ENCODE measurements around the gene PIKFYVE.
A peak's percentile ranks its signal among the peaks of the same experiment; 100 is the strongest.

Gene PIKFYVE

DNA sequence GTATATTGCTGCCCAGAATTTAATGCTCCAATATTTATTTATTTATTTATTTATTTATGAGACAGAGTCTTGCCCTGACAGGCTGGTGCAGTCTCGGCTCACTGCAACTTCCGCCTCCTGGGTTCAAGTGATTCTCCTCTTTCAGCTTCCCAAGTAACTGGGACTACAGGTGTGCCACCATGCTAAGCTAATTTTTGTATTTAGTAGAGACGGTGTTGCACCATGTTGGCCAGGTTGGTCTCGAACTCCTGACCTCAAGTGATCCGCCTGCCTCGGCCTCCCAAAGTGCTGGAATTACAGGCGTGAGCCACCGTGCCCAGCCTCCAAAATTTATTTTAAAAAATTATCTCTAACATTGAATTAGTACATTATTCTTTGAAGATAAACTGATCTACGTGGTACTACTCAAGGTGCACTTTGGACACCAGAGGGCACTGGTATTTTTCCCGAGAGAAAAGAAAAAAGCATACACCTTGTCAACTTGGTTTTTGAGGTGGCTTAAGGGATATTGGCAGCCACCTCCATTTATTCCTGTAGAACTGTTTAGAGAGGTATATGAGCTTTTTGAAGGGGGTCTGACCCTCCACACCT is 9.8 kb upstream of the PIKFYVE start:
- TF ChIP-seq, protein P1, sequence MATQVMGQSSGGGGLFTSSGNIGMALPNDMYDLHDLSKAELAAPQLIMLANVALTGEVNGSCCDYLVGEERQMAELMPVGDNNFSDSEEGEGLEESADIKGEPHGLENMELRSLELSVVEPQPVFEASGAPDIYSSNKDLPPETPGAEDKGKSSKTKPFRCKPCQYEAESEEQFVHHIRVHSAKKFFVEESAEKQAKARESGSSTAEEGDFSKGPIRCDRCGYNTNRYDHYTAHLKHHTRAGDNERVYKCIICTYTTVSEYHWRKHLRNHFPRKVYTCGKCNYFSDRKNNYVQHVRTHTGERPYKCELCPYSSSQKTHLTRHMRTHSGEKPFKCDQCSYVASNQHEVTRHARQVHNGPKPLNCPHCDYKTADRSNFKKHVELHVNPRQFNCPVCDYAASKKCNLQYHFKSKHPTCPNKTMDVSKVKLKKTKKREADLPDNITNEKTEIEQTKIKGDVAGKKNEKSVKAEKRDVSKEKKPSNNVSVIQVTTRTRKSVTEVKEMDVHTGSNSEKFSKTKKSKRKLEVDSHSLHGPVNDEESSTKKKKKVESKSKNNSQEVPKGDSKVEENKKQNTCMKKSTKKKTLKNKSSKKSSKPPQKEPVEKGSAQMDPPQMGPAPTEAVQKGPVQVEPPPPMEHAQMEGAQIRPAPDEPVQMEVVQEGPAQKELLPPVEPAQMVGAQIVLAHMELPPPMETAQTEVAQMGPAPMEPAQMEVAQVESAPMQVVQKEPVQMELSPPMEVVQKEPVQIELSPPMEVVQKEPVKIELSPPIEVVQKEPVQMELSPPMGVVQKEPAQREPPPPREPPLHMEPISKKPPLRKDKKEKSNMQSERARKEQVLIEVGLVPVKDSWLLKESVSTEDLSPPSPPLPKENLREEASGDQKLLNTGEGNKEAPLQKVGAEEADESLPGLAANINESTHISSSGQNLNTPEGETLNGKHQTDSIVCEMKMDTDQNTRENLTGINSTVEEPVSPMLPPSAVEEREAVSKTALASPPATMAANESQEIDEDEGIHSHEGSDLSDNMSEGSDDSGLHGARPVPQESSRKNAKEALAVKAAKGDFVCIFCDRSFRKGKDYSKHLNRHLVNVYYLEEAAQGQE (IDR thresholded peaks at IDR 0.05; ENCODE audit: low read depth): no peak
- TF ChIP-seq TAF1 (IDR thresholded peaks at IDR 0.05; ENCODE audit: low read depth) (no peak), NFIC (IDR thresholded peaks at IDR 0.05) (no peak), TEAD4 (IDR thresholded peaks at IDR 0.05) (no peak)

DNA sequence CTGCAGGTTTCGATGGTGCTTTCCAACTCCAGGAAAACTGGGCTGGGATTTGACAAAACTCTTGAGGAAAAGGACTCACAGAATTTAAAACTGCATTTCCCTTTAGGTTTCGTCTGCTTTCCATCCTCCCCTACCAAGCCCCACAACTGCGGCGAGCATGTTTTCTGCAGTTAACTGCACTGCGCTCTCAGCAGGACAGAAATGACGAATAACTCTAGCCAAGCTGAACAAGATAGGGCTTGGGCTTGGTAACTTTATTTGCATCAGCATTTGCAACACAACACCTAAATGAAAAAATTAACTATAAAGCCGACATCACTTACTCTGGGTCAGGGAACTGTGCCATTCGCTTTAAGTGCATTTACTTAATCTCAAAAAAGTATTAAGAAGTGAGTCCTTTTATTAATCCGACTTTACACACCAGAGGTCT is 669 bp upstream of the PIKFYVE start:
- TF ChIP-seq ZBTB7A (IDR thresholded peaks at IDR 0.05; ENCODE audit: low read depth): peak; percentile 13; the same call in 1 of the 2 replicates
- TF ChIP-seq TAF1 (IDR thresholded peaks at IDR 0.05; ENCODE audit: low read depth): 0 out of 2 replicates have a peak, but pooled peaks have one; percentile 22
- no peak for TF ChIP-seq EP300 (IDR thresholded peaks at IDR 0.05; ENCODE audit: borderline replicate concordance)
- no peak for TF ChIP-seq TEAD4 (IDR thresholded peaks at IDR 0.05)

DNA sequence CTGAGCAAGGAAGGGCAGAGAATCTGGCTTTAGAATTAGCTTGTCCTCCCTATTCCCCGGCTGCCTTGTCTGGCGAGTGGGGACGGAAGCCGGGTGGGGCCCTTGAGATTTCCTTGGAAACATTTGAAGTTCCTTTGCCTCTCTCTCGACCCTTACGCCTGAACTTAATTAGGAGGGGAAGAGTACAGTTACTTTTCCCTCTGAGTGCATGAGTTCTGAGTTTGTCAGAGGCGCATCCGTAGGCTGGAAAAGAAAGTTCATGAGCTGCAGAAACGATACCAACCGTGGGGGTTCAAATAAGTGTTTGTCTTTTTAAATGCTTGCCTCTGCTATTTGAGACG is 468 bp downstream of the PIKFYVE start:
- TF ChIP-seq TCF12 (IDR thresholded peaks at IDR 0.05; ENCODE audit: low read depth) (no peak), CEBPB (IDR thresholded peaks at IDR 0.05) (no peak), CREB1 (IDR thresholded peaks at IDR 0.05; ENCODE audit: low read depth) (no peak), ZBTB7A (IDR thresholded peaks at IDR 0.05; ENCODE audit: low read depth) (no peak)
- TF ChIP-seq, protein P2, sequence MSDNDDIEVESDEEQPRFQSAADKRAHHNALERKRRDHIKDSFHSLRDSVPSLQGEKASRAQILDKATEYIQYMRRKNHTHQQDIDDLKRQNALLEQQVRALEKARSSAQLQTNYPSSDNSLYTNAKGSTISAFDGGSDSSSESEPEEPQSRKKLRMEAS (IDR thresholded peaks at IDR 0.05): no peak

DNA sequence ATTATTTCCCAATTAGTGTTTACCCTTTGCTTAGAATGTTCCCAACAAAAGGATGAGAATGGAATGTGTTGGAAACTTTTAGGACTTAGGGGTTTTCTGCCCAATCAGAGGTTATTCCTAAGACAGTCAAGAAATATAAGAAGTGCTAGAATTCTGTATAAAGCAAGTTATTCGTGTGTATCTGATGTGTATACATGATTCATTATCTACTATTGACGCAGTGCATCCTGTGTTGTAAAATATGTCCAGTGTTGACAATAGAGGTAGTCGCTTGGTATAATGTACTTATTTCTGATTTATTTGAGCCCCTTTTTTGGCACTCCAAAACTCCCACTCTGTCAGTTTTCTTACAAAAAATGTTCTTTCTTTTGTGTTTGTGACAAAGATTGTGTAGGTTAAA is 881 bp downstream of the PIKFYVE start:
- TF ChIP-seq, protein P1 (IDR thresholded peaks at IDR 0.05; ENCODE audit: low read depth): no peak
- TF ChIP-seq YY1 (IDR thresholded peaks at IDR 0.05; ENCODE audit: low read depth) (no peak), ZBTB7A (IDR thresholded peaks at IDR 0.05; ENCODE audit: low read depth) (no peak), TAF1 (IDR thresholded peaks at IDR 0.05; ENCODE audit: low read depth) (no peak), EGR1 (IDR thresholded peaks at IDR 0.05) (no peak), CREB1 (IDR thresholded peaks at IDR 0.05; ENCODE audit: low read depth) (no peak), FOXM1 (IDR thresholded peaks at IDR 0.05; ENCODE audit: borderline replicate concordance, low read depth) (no peak), CEBPB (IDR thresholded peaks at IDR 0.05) (no peak), RAD21 (IDR thresholded peaks at IDR 0.05; ENCODE audit: low read depth) (no peak), EP300 (IDR thresholded peaks at IDR 0.05; ENCODE audit: borderline replicate concordance) (no peak), TEAD4 (IDR thresholded peaks at IDR 0.05) (no peak), NFIC (IDR thresholded peaks at IDR 0.05) (no peak), TCF12 (IDR thresholded peaks at IDR 0.05; ENCODE audit: low read depth) (no peak)
- TF ChIP-seq, protein P3, sequence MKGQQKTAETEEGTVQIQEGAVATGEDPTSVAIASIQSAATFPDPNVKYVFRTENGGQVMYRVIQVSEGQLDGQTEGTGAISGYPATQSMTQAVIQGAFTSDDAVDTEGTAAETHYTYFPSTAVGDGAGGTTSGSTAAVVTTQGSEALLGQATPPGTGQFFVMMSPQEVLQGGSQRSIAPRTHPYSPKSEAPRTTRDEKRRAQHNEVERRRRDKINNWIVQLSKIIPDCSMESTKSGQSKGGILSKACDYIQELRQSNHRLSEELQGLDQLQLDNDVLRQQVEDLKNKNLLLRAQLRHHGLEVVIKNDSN (IDR thresholded peaks at IDR 0.05): no peak
- TF ChIP-seq, protein P2 (IDR thresholded peaks at IDR 0.05): no peak

DNA sequence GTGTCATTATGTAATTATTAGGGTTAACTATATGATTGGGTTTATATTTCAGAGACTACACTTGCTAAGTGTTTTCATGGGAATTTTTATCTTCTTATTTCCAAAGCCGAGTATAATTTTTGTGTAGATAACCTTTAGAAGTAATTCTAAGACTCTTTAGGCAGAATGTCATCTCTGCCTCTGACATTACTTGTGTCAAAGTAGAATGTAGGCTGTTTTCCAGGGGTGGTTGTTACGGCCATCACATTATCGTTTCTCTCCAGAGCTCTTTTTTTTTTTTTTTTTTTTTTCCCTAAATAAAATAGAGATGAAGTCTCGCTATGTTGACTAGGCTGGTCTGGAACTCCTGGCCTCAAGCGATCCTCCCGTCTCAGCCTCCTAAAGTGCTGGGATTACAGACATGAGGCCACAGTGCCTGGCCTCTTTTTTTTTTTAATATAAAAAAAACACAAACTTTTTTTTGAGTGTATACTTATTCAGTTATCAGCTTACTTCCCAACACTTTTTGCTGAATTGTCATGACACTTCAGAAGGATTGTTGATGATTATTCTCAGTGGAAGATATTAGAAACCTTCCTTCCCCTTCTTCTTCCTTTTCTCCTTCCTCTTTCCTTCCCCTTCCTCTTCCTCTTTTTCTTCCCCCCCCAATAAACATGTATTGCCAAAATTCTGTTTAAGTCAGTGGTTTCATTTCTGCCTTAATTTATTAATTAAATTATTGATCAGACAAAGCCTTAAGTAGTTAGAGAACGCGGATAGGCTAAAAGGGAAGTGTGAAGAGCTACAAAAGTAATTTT is 2.3 kb downstream of the PIKFYVE start:
- TF ChIP-seq, protein P1 (IDR thresholded peaks at IDR 0.05; ENCODE audit: low read depth): no peak
- TF ChIP-seq TEAD4 (IDR thresholded peaks at IDR 0.05): no peak
- no peak for TF ChIP-seq CREB1 (IDR thresholded peaks at IDR 0.05; ENCODE audit: low read depth)
- no peak for TF ChIP-seq EGR1 (IDR thresholded peaks at IDR 0.05)
- TF ChIP-seq, protein P2 (IDR thresholded peaks at IDR 0.05): no peak
- TF ChIP-seq, protein P3 (IDR thresholded peaks at IDR 0.05): no peak
- no peak for TF ChIP-seq NFIC (IDR thresholded peaks at IDR 0.05)
- no peak for TF ChIP-seq TAF1 (IDR thresholded peaks at IDR 0.05; ENCODE audit: low read depth)
- TF ChIP-seq TCF12 (IDR thresholded peaks at IDR 0.05; ENCODE audit: low read depth): no peak
- no peak for TF ChIP-seq EP300 (IDR thresholded peaks at IDR 0.05; ENCODE audit: borderline replicate concordance)
- TF ChIP-seq YY1 (IDR thresholded peaks at IDR 0.05; ENCODE audit: low read depth): no peak
- no peak for TF ChIP-seq RAD21 (IDR thresholded peaks at IDR 0.05; ENCODE audit: low read depth)
- TF ChIP-seq FOXM1 (IDR thresholded peaks at IDR 0.05; ENCODE audit: borderline replicate concordance, low read depth): no peak
- no peak for TF ChIP-seq CEBPB (IDR thresholded peaks at IDR 0.05)
- TF ChIP-seq ZBTB7A (IDR thresholded peaks at IDR 0.05; ENCODE audit: low read depth): no peak

Data from Ishikawa (cell line).